ENCODE data around the gene THAP7. TPM values are rescaled to one million over a fixed set of nuclear protein-coding genes. Genes with fewer than 3 reads are reported as not detected.

The THAP7 gene
- total RNA-seq, 1 experiment from 2014 or later: 24.6 TPM

DNA sequence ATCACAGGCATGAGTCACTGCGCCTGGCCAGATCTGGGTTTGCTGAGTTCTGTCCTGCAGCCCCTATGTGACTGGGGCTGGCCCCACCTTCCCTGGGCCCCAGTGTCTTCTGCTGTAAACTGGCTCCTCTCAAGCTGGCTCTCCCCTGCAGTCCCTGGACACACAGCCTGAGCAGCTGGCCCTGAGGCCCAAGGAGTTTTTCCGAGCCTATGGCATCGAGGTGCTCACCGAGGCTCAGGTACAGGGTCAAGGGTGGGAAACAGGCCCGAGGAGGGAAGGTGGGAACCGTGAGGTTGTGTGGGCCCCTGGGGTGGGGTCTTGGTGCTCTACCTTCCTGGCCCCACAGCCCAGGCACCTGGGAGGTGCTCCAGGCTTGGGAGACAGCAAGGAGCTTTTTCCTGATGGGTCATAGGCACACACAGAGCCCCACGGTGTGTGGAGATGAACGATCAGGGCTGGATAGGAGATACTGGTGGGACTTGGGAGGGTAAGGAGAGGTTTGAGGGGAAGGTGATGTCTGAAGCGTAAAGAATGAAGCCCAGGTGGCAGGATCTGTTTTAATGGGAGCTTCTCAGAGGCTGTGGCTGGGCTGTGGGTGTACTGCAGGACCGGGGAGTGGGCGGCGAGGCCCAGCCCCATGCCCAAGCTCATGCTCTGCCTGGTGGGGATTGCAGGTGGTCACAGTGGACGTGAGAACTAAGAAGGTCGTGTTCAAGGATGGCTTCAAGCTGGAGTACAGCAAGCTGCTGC is 26.2 kb downstream of the THAP7 start:
- H2BK12ac ChIP-seq (ENCODE audit: insufficient read length, low read depth, low read length): no peak overlapping the region
- H3K4me1 Mint-ChIP-seq: peaks cover 23 to 33% of the 10 kb centered on the region in 2 experiments
- no peak for DNase-seq
- H4K5ac ChIP-seq (ENCODE audit: insufficient read length, low read depth, low read length): no peak overlapping the region
- H3K18ac ChIP-seq (ENCODE audit: insufficient read length, low read depth, low read length): no peak overlapping the region
- peaks cover 89% of the 10 kb centered on the region for H3K27me3 Mint-ChIP-seq (ENCODE audit: low read depth)
- H2BK15ac ChIP-seq (ENCODE audit: low read depth, low read length): no peak overlapping the region
- H3K56ac ChIP-seq (ENCODE audit: insufficient read length, low read depth, low read length): no peak overlapping the region
- H4K20me1 ChIP-seq (ENCODE audit: control insufficient read depth, insufficient read depth, insufficient read length): no peaks in the 10 kb centered on the region
- peaks cover 0 to 8% (median 4%) of the 10 kb centered on the region in 3 experiments; a peak in 4 of 7 replicates for H3K36me3 Mint-ChIP-seq (ENCODE audit: insufficient read depth in 1 of 3, low read depth in 3 of 3)
- no peak overlapping the region for H2BK120ac ChIP-seq (ENCODE audit: low read depth, low read length, poor library complexity, severe bottlenecking)
- H3K4ac ChIP-seq (ENCODE audit: low read depth, low read length): no peak overlapping the region
- no peaks in the 10 kb centered on the region for H3K79me2 ChIP-seq (ENCODE audit: insufficient read depth, low read length)
- no peak overlapping the region for H2BK20ac ChIP-seq (ENCODE audit: low read depth, low read length, poor library complexity, severe bottlenecking)
- no peak overlapping the region for H3K14ac ChIP-seq (ENCODE audit: insufficient read depth, low read length)
- no peak overlapping the region; a peak in 1 of 5 replicates for H3K4me3 Mint-ChIP-seq
- H2AK5ac ChIP-seq (ENCODE audit: insufficient read length, low read length): no peak overlapping the region
- H3K4me2 ChIP-seq (ENCODE audit: insufficient read depth, insufficient read length, low read length): no peak overlapping the region
- no peak overlapping the region for H3T11ph ChIP-seq (ENCODE audit: low read length)
- H3K27me3 ChIP-seq (ENCODE audit: insufficient read depth, low read length): no peaks in the 10 kb centered on the region; the same call in 1 of the 2 replicates
- no peak overlapping the region for H3K9ac ChIP-seq (ENCODE audit: extremely low read depth, insufficient read length, low read length)
- no peak overlapping the region for H3K27ac ChIP-seq (ENCODE audit: insufficient read length, low read depth, low read length)
- H4K91ac ChIP-seq (ENCODE audit: insufficient read length, low read depth, low read length): no peak overlapping the region
- H2AFZ ChIP-seq (ENCODE audit: low read length): no peak overlapping the region
- peaks cover 3% of the 10 kb centered on the region for H3K23me2 ChIP-seq (ENCODE audit: insufficient read length, low read depth, low read length, poor library complexity, severe bottlenecking)
- no peaks in the 10 kb centered on the region for H3K79me1 ChIP-seq (ENCODE audit: insufficient read depth, low read depth, low read length, poor library complexity, severe bottlenecking)
- no peak overlapping the region for H2BK5ac ChIP-seq (ENCODE audit: insufficient read length, low read length)
- H3K4me1 ChIP-seq (ENCODE audit: insufficient read depth, low read length): no peaks in the 10 kb centered on the region
- no peaks in the 10 kb centered on the region for H3K9me3 ChIP-seq (ENCODE audit: control insufficient read depth, low read depth, low read length)
- H3K23ac ChIP-seq (ENCODE audit: insufficient read length, low read depth, low read length): no peak overlapping the region
- no CpG with 5 or more reads among the region's 14 CpGs for WGBS (ENCODE audit: extremely low coverage, insufficient read length, low lambda C conversion rate)
- peaks cover 13 to 15% of the 10 kb centered on the region in 2 experiments for H3K9me3 Mint-ChIP-seq
- TF ChIP-seq, protein P1, sequence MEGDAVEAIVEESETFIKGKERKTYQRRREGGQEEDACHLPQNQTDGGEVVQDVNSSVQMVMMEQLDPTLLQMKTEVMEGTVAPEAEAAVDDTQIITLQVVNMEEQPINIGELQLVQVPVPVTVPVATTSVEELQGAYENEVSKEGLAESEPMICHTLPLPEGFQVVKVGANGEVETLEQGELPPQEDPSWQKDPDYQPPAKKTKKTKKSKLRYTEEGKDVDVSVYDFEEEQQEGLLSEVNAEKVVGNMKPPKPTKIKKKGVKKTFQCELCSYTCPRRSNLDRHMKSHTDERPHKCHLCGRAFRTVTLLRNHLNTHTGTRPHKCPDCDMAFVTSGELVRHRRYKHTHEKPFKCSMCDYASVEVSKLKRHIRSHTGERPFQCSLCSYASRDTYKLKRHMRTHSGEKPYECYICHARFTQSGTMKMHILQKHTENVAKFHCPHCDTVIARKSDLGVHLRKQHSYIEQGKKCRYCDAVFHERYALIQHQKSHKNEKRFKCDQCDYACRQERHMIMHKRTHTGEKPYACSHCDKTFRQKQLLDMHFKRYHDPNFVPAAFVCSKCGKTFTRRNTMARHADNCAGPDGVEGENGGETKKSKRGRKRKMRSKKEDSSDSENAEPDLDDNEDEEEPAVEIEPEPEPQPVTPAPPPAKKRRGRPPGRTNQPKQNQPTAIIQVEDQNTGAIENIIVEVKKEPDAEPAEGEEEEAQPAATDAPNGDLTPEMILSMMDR (conservative IDR thresholded peaks at IDR 0.05): no peak
- no peak overlapping the region for H3K27ac Mint-ChIP-seq
- H4K8ac ChIP-seq (replicated peaks; ENCODE audit: insufficient read length, low read depth, low read length): no peak overlapping the region

Measured in H9 (cell line).